GM18909 (cell line): Measurements from ENCODE around the gene TRIM17.

Experiments used
- ATAC-seq: cut with Tn5 transposase; IDR thresholded peaks from one replicate; pipeline ENCODE4 v1.9.1; 2021; ENCODE audit warnings: mild to moderate bottlenecking; ENCODE audit not compliant: unreplicated experiment, poor library complexity

TRIM17 gene

DNA sequence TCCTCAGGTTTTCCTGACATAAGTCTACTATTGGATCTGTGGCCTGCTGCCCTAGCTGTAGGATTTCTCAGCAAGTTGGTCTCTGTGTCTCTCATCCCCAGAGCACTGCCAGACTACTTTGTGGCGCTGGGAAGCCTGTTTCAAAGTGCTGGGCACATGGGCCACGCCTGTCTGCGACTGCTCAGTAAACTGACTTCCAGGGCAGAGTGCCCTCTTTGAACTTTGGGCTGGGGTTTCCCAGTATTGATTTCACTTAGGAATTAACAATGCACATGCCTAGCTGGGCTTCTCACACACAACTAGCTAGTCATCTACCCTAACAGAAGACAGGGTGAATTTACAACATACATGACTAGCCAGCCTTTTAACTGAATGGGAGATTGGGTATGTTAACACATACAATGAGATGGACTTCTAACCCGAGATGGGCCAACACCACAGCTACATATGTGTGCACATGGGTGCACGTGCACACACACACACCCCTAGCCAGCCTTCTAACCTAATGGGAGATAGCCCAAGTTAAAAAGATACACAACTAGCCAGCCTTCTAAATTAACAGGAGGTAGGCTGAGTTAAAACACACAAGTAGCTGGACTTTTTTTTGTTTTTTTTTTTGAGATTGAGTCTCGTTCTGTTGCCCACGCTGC, 6.9 kb upstream of the TRIM17 start:
- ATAC-seq: no peak

DNA sequence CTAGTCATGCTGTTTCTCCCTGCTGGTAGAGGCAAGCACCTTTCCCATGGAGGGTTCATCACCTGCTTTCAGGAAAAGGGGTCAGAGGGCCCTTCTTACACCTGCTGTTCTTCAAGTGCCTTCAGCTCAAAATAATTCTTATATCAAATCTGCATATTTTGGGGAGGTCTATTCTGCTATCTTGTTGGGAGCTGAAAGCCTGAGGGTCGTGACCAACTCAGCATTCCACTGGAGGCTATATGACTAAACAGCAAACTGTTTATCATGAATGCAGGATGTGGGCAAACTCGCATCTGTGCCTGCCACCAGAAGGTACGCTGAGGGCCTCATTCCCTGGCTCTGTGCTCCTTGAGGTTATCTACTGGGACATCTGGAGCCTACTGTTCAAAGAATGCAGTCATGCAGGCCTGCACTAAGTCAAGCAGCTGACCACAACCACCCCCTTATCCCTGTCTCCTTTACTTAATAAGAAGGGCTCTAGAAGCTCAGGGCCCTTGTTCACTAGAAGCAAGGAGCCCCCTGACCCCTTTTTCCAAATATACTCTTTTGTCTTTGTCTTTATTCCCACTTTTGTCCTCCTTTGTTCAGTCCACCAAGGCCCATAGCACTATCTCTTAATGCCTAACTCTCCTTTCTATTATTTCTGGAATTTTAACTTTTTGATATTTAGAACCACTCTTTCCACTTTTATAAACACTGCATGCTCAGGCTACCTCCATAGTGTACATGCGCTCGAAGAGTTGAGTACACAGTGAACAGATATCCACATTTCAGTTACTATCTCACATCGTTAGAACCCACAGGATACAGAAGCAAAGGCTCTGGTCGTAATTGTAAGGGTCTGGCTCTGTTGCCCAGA, 4.5 kb upstream of the TRIM17 start:
- no peak for ATAC-seq

DNA sequence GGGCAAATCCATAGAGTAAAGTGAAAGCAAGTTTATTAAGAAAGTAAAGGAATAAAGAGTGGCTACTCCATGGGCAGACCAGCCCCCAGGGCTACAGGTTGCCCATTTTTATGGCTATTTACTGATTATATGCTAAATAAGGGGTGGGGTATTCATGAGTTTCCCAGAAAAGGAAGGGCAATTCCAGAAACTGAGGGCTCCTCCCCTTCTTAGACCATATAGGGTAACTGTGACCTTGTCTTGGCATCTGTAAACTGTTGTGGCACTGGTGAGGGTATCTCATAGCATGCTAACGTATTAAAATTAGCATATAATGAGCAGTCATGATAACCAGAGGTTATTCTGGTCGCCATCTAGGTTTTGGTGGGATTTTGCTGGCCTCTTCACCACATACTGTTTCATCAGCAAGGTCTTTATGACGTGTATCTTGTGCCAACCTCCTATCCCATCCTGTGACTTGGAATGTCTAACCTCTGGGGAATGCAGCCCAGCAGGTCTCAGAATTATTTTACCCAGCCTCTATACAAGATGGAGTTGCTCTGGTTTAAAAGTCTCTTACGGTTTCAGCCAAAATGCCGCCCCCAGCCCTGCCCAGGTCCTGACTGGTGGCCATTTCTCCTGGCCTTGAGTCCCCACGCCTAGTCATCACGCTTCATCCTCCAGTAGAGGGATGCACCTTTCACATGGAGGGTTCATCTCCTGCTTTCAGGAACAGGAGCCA, 982 bp upstream of the TRIM17 start:
- no peak for ATAC-seq

DNA sequence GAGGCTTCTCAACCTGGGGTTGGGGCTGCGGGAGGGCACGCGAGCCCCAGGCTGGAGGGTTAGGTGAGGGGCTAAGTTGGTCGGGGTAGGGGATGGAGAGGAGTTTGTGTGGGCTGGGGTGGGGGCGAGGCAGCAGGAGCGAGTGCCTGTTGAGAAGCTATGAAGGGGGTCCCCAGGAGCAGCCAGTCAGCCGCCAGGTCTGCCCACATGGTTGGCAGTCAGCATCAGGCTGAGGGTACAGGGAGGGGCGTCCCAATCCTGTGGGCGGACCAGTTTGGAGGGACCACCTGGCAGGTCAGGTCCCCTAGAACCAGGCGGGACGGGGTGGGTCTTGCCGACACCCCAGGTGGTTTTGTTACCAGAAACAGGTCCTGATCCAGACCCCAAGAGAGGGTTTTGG, 400 bp upstream of the TRIM17 start:
- no peak for ATAC-seq

DNA sequence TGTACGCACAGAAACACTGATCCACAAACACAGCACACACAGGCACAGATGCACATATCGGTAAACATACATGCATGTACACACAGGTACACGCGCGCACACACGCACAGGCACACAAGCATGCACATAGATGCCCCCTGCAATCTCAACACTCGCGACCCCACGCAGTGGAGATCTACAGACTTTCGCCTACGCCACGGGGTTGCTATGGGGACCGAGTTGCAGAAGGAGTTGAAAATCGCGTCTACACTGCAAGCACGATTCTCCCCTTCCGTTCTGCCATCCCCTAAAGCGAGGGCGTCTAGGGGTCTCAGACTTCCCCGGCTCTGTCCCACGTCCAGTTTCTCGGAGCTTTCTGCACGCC, 826 bp downstream of the TRIM17 start:
- no peak for ATAC-seq

DNA sequence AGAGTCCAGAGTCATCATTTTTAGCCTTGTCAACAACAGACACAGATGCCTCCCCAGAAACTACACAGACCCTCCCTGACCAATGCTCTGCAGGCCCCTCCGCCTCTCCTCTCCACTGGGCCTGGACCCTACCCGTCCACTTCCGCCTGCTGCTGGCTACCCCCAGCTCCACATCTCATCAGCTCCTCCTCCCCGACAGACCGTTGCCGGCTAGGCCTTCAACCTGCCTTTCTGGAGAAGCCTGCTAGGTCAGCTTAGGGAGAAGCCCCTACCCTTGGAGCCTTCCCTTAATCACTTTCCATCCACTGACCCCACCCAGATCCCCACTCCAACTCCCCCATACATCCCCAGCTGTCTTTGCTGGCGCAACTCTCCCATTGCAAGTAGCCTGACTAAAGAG, 1.4 kb downstream of the TRIM17 start:
- ATAC-seq: no peak

DNA sequence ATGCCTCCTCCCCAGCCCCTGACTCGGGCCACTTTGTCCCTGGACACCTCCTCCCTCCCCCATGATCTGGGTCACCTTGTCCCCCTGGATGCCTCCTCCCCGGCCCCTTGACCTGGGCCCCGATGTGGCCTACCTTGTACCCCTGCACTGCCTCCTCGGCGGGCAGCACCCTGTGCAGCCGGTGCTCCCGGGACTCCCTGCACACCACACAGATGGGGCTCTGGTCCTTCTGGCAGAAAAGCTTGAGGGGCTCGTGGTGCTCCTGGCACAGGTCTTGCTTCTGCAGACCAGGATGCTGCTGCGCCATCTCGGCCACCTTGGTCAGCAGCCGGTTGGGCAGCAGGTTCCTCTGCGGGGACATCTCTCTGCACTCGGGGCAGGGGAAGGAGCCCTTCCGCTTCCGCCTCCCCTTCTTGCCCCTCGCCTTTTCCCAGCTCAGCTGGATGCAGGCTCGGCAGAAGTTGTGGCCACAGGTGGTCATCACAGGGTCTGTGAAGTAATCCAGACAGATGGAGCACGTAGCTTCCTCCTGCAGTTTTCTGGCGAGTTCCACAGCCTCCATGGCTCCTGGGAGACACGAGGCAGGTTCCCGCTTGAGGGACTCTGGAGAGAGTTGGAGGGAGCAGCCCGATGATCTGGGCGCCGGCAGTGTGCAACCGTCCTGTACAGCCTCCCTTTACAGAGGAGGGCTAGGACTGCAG, 2.0 kb downstream of the TRIM17 start:
- ATAC-seq: no peak

DNA sequence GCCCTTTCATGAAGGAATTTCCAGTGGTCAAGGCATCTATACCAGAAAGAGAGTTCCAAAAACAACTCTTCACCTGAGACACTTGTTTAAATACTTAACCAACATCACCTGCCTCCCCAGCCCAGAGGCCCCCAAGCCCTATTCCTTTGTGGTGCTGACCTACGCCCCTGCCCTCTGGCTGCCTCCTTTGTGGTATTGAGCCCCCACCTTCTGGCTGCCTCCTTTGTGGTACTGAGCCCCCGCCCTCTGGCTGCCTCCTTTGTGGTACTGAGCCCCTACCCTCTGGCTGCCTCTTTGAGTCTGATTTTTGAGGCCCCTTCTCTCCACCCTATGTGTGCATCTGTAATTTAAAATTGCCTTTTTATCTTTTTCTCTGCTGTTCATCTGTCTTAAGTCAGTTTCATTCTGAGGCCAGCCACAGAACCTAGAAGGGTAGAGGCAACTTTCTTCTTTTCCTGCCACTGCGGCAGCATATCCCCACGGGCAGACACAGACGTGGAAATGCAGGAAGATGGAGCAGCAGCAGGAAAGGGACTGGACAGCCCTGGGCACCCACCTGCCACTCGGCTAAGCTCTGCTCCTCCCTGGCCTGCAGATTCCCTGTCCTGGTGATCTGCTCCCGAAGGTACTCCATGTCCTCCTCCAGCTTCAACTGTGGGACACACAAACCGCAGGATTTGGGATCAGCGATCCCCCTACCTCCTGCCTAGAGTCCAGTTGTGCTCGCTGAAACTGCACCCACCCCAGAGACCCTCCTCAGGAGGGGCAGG, 3.2 kb downstream of the TRIM17 start:
- no peak for ATAC-seq

DNA sequence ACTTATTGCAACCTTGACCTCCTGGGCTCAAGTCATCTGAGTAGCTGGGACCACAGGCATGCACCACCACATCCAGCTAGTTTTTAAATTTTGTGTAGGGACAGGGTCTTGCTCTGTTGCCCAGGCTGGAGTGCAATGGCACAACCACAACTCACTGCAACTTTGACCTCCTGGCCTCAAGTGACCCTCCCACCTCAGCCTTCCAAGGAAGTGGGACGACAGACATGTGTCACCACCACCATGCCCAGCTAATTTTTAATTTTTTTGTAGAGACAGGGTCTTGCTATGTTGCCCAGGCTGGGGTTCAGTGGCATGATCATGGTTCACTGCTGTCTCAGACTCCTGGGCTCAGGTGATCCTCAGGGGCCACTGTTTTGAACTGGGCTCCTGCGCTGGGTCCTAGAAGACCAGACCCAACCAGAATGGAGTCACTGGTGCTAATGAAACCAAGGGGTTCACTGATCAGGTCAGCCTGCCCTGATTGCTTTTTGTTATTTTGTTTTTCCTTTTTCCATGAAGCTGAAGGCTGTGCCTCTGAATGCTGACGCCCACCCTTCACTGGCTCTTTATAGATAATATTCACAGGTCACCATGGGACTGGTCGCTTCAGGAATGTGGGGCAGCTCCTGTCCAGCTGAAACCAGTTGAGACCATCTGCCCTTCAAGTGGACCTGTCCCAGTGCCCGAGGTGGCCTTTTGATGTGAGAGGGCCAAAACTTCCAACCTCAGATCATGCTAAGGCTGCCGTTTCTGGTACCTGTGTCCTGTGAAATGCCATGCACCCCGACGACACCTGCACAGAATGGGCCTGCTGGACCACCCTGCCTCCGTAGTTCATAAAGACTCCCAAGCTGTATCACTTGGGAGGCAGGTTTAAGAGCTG, 4.9 kb downstream of the TRIM17 start:
- ATAC-seq: no peak

DNA sequence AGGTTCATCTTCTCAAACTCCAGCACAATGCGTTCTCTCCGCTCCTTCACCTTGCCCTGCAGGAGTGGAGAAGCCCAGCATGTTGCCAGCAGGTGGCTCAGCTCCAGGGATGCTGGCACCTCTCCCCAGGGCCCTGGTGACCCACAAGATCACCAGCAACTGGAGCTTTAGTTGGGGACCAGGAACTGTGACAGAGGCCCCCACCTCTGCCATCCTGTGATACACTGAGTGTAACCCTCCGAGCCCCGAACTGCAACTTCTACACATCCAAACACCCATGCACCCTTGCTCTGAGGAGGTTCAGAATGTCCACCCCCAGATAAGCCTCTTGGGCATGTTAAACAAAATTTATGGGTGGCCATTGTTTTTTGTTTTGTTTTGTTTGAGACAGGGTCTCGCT, 5.5 kb downstream of the TRIM17 start:
- ATAC-seq: no peak

DNA sequence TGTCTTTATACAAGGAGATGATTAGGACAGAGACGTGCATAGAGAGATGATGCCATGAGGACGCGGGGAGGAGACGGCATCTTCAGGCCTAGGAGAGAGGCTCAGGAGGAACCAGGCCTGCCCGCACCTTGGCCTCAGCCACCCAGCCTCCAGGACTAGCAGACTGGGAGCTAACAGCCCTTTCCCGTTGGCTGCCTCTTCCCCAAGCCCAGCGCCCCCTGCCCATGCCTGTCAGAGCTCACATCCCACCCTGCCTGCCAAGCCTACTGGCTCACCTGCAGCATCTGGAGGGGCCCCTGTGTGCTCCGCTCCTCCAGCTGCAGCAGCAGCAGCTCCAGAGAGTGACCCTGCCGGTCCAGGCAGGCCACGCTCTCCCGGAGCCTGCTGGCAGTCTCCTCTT, 6.0 kb downstream of the TRIM17 start:
- no peak for ATAC-seq

DNA sequence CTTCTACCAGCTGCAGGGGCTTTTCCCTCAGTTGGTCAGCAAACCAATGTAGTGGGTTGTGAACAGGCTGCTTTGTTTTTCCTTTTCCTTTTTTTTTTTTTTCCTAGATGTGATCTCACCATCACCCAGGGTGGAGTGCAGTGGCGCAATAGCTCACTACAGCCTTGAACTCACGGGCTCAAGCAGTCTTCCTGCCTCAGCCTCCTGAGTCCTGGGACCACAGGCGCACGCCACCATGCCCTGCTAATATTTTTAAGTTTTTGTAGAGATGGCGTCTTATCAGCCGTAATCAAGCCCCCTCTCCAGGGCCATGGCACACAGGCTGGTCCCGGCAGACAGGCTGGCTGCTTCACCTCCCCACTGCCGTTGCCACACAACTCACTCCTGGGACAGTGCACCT, 6.6 kb downstream of the TRIM17 start:
- no peak for ATAC-seq

DNA sequence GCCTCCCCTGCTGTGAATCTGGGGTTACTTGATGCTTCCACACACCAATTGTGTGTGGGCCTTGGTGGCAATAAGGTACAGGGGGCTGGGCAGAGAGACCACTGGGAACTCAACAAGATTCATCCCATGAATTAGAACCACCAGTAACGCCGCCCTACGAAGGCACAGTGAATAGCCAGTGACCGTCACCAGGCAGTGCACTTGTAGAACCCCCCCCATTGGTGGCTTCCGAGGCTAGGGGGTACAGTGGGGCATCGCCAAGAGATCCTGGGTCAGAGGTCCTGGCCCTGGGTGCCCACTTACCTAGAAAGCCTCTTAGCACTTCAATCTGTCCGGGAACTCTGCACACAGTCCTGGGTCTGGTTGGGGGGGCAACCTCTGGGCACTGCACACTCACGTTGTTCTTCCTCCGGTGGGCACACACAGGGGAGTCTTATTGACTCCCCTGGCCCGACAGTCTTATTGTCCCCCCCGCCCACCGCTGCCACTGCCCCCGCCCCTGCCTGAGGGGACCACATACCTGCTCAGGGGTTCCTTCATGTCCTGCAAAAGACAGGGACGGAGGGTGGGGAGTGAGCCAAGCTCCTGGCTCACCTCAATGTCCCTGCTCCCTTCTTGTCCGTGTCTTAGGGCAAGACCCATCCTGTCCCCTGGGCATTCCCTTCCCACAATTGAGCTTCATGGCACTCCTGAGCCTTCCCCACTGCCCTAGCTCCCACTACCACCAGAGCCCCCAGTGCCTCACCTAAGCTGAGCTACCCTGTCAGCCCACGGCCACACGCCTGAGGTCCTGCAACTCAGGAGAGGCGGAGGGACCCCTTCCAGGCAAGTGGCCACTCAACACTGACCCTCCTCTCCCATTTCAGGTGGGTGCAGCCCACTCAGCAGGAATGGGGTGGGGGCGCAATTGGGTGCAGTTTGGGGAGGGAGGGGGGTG, 7.5 kb downstream of the TRIM17 start:
- ATAC-seq: no peak

DNA sequence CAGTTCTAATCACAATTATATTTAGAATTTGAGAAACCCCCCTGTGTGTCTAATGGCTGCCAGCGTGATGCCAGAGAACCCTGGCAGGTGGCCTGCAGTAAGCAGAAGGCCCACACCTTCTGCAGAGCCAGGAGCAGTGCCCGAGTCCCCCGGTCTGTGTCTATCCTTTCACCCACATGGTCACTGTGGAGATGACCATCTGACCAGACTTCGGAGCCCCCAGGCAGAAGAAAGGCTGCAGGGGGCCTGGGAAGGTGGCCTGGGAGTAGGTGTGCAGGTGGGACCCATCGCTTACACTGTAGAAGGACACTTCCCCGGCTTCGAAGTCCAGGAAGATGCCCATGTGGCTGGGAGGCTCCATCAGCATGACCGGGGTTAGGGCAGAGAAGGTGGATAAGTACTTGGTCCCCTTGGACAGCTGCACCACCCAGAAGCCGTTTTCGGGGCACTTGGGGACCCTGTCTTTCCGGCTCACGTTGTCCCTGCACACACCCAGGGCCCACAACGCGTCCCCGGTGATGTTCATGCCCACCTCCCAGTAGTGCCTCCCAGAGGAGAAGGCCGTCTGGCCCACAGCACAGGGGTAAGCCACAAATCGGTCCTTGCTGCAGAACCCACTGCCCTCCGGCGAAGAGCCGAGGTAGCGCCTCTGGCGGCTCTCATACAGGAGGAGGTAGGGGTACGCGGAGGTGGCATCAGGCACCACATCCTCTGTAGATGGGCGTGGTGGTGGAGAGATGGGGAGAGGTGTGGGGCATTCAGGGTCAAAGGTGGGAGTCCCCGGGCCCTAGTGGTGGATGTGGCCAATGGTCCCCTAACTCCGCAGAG, 8.4 kb downstream of the TRIM17 start:
- ATAC-seq: no peak

DNA sequence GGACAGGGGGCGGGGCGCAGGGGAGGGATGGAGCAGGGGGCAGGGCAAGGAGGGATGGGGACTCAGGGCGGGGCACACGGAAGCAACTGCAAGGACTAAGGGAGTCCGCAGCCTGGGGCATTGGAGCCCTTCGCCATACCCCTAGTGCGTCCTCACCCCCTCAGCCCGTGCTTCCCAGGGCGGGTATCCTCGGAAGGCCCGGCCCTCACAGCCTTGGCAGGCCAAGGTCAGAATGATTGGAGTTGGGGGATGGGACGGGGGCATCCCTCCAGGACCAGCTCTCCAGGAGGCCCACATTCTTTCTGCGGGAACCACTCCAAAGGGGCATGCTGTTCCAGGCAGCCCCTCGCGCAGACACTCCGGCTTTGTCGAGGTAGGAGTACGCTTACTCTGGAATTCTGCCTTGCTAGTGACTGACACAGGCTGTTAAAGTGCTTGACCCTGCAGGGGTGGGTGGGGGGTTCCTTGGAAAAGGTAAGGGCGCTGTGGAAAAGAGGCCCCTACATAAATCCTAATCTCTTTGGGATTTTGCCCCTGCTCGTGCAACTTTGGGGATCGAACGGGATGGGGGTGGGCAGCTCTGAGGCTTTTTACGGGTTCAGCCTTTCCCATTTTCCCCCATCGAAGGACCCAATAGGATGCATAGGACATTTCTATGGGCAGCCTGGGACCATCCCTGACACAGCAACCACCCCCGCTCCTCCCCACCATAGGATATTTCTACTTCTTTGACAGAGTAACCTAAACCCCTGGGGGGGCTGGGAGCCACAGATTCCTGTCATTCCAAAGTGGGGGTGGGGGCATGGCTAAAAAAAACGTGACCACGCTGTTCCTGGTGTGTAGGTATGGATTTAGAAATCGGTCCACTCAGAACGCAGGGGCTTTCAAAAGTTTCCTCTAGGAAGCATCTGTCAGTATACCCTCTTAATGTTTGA, 9.3 kb downstream of the TRIM17 start:
- ATAC-seq: no peak

DNA sequence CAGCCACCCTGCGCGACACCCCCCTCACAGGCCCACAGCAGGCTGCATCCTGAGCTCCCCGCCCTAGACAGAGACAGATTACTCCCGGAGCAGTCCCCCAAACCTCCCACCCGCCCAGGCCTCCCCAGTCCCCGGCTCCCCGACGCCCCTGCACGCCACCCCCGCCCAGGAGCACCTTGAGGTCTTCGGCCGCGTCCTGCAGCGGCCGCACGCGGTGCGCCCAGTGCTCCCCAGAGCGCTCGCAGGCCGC, 10.8 kb downstream of the TRIM17 start:
- peak; percentile 5 for ATAC-seq
